GM21515 (cell line): ENCODE measurements around the gene ERLIN1.
"Not testable (repeated sequence)": the region's sequence is repeated elsewhere in the genome, so short reads cannot be mapped to it uniquely, and the experiment has no call there.

Source experiments
- ATAC-seq: cut with Tn5 transposase; IDR thresholded peaks from one replicate; pipeline ENCODE4 v1.9.1; 2021; ENCODE audit not compliant: unreplicated experiment

Gene ERLIN1

GRCh38 chr10:100138921-100139496 is 46.8 kb downstream of the ERLIN1 start:
- no peak for ATAC-seq

DNA sequence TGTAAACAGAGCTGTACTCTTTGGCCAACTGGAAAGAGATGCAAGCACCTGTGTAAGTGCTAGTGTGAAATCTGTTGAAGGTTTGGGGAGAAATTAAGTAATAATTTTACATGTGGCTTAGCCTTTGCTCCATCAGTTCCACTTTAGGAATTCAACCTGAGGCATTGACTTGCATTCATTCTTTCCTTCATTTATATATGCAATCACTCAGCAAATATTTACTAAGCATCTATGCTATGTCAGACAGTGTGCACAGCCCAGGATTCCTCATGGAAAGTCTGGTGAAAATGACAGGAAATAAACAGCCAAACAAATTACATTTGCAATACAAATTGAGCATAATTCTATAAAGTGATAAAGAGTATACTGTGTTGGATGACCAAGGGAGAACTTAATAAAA is 50.3 kb downstream of the ERLIN1 start:
- ATAC-seq: no peak

DNA sequence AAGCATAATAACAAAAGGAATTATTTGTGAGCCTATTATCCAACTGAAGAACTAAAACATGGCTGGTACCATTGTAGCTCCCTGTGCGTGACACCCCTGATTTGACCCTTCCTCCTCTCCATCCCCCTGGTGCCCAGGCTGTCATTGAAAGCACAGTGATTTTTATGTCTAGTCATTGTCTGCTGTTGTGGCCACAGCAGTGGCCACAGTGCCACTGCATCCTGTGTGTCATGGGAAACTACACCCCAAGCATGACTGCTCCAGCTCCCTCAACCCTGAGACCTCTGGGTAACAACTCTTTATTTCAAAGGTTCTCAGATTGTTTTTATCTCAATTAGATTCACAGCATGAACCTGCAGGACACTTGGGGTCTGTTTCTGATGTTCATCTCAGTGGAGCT is 52.0 kb downstream of the ERLIN1 start:
- no peak for ATAC-seq

GRCh38 chr10:100132427-100132826 is 53.4 kb downstream of the ERLIN1 start:
- ATAC-seq: no peak

DNA sequence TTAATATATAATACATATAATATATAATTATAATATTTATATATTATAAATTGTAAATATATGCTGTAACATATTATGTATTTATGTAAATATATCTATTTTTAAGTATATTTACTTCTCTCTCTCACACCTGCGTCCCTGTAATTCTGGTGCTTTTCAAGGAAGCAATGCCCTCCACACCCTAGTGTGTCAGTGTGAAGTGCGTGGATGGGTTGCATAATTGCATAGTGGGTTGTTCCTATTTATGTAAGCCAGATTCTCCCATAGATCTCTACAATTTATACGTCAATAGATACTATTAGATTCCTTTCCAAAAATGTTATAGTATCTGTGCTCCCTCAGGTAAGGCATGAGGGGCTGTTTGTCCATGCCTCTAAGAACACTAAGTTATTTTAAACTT is 54.3 kb downstream of the ERLIN1 start:
- ATAC-seq: no peak

GRCh38 chr10:100130831-100131230 is 55.0 kb downstream of the ERLIN1 start:
- no peak for ATAC-seq

DNA sequence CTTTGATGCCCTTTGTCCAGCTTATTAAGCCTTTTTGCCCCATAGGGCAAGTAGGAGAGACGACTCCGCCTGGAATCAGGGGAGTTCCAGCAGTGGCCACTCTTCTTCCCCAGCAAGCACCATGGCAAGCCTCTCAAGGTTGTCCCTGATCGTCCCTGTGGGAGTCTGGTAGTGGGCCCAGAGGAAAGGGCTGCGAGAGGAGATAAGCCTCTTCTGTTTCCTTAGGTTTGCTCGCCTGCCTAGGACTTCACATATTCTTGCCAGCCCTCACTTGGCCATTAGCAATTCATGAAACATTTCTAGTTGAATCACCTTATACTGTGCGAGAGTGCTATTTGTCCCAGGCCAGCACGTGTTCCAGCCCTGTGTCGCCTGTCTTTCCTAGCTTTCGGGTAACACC is 56.4 kb downstream of the ERLIN1 start:
- no peak for ATAC-seq

GRCh38 chr10:100128951-100129350 is 56.9 kb downstream of the ERLIN1 start:
- ATAC-seq: no peak

GRCh38 chr10:100125335-100125734 is 60.5 kb downstream of the ERLIN1 start:
- ATAC-seq: not testable (repeated sequence)

DNA sequence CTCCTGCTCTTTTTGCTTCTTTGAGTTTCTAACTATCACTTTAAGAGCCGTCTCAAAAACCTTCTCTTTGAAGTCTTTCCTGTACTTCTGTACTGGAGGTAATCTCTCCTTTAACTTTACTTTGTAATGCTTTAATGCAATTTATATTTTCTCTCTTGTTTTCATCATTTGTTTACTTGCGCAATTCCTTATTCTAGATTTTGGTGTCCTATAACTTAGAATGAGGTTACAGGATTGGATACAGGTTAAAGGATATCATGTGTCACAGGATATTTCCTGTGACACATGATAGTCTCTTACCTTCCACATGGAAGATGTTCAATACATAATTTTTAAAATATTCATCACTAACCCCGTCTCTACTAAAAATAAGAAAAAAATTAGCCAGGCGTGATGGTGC is 61.7 kb downstream of the ERLIN1 start:
- no peak for ATAC-seq

DNA sequence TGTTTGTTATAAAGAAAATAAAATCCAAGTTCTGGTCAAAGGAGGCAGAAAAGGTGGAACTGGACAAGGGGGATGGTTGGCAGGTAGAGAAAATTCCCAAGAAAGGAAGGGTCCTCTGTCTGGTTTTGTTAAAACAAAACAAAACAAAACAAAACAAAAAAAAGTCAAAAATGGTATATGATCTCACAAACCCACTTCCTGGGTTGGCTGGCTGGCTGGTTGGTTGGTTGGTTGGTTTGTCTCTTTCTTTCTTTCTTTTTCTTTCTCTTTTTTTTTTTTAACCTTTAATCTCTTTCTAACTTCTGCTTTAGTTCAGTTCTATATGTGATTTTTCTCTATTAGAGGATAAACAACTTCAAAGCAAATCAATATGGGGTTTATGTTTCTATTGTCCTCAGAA is 63.0 kb downstream of the ERLIN1 start:
- ATAC-seq: no peak

DNA sequence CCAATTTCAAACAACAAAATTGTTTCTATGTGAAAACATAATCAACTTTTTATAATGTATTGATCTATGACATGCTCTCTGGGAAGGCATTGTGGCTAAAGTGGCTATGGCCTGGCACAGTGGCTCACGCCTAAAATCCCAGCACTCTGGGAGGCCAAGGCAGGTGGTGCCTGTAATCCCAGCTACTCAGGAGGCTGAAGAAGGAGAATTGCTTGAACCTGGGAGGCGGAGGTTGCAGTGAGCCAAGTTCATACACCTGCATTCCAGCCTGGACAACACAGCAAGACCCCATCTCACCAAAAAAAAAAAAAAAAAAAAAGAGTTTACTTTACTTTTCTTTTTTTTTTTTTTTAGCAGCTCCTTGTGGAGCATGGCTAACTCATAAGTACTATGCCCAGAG is 65.3 kb downstream of the ERLIN1 start:
- no peak for ATAC-seq

GRCh38 chr10:100119726-100120125 is 66.1 kb downstream of the ERLIN1 start:
- ATAC-seq: no peak

DNA sequence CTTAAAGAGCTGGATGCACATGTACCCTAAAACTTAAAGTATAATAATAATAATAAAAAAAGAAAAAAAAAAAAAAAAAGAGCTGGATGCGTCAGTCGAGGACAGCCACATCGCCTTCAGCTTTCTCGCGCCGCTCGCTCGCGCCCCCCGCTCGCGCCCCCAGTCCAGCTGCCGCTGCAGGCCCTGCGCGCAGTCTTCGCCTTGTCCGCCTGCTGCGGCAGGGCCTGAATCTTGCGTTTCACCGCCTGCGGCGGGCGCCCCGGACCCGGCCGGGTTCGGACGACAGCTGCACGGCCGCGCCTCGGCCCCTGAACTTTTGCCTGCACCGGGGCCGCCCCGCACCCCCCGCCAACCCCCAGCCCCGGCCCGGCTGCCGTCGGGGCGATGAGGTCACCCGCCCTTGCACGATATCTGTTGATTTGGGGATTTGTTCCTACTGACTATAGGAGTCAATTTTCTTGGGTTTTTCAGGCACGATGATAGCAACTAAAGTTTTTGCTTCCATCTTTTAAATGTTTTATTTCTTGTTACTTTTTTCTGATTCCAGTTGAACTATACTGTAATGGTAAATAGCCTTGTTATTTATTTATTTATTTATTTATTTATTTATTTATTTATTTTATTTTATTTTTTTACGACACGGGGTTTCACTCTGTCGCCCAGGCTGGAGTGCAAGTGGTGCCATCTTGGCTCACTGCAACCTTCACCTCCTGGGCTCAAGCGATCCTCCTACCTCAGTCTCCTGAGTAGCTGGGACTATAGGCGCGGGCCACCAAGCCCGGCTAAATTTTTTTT is 70.7 kb downstream of the ERLIN1 start:
- ATAC-seq: no peak

DNA sequence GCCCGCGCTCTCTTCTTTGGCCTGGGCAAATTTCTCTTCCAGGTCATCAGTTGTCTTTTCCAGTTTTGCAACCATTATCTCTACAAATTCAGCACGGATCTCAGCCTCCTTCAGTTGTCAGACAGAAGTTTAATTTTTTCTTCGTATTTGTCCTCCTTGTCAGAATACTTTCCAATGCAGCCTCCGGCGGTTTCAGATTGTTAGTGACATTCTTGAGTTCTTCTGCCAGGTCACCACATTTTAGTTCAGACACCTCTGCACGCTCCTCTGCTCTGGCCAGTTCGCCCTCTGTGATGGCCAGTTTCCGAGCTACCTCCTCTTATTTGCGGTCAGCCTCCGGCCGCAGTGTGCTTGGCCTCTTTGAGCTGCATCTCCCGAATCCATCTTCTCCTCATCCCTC is 71.4 kb downstream of the ERLIN1 start:
- ATAC-seq: no peak

- no peak for ATAC-seq
Measured at GRCh38 chr10:100109670-100110069, 76.2 kb downstream of the ERLIN1 start.

DNA sequence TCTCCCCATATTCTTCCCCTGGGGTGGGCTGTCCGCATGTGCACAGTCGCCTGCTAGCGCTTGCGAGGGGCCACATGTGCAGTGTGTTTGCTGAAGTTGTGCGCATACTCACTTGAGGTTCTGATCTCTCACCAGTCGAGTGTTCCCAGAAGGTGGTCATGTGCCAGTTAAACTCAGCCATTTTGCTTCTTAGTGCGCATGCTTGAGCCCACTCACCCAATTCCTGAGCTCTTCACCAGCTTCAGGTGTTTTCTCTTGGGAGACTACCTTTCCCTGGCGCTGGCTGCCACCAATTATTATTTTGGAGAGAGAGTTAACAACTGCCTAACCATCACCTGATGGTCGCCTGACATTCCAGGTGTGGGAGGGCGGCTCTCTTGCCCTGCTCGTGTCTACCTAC is 79.0 kb downstream of the ERLIN1 start:
- no peak for ATAC-seq

- ATAC-seq: no peak
Measured at GRCh38 chr10:100104300-100104699, 81.5 kb downstream of the ERLIN1 start.

DNA sequence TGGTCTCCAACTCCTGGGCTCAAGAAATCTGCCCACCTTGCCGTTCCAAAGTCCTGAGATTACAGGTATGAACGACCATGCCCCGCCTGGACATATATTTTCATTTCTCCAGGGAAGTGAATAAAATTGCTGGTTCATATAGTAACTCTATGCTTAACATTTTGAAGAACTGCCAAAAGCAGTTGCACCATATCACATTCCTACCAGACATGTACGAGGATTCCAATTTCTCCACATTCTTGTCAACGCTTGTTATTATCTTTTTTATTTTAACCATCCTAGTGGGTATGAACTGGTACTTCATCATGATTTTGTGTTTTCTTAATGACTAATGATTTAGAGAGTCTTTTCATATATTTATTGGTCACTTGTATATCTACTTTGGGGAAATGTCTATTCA is 82.2 kb downstream of the ERLIN1 start:
- ATAC-seq: no peak

GRCh38 chr10:100101192-100102076 is 84.4 kb downstream of the ERLIN1 start:
- ATAC-seq: no peak

DNA sequence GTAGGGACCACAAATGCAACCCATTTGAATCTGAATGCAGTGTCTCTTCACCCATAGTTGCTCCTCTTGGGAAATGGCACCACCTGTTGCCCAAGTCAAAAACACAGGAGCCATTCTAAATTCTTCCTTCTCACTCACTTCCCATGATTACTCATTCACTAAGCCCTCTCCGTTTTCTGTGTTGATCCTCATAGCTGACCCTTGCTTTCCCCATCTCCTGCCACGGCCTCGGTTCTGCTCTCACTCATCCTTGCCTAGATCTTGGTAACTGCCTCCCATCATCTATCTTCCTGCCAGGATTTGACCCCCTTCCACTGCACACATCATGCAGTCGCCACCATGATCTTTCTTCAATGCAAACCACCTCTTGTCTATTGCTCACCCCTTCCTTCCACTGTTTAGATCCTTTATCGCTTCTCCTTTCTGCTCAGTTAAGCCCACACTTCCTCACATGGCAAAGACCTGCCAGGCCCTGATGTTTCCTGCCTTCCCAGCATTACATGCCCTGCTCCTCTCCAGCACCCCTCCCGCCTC is 85.1 kb downstream of the ERLIN1 start:
- ATAC-seq: no peak
